GM10266 (cell line): Measurements from ENCODE around the gene IFNG-AS1.

Source experiments
- DNase-seq: peaks from one replicate; pipeline ENCODE4 v3.0.0; 2012; ENCODE audit errors: extremely low spot score
- CTCF ChIP-seq: IDR thresholded peaks from 2 replicates; pipeline ENCODE4 v1.5.1; 2012; ENCODE audit warnings: mild to moderate bottlenecking, low read depth; ENCODE audit not compliant: control insufficient read depth, insufficient read depth; ENCODE audit errors: missing control alignments

IFNG-AS1 gene

GRCh38 chr12:67989184-67989920 lies at the start of gene IFNG-AS1:
Gene IFNG-AS1, plus strand, starts transcription at chr12:67989447.
- TF ChIP-seq CTCF, result no peak
- DNase-seq, result no peak

DNA sequence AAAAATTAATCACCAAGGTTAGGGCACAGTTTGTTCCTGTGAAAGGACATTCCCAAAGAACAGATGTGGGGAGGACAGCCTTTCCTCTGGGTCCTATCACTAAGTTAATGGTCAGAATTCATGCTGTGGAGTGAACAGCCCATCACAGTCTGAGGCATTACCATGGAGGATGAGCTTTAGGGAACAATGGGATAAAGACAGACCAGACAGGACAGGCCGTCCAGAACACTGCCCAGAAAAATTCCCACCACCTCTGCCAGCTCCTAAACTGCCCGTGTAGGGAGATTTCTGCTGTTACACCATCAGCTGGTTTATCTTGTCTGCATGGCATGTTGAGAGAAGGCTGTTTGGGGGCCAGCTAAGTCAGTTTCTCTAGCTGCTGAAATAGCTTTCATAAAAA lies 49.6 kb upstream of the IFNG-AS1 start:
- DNase-seq, result no peak
- no peak for TF ChIP-seq CTCF

DNA sequence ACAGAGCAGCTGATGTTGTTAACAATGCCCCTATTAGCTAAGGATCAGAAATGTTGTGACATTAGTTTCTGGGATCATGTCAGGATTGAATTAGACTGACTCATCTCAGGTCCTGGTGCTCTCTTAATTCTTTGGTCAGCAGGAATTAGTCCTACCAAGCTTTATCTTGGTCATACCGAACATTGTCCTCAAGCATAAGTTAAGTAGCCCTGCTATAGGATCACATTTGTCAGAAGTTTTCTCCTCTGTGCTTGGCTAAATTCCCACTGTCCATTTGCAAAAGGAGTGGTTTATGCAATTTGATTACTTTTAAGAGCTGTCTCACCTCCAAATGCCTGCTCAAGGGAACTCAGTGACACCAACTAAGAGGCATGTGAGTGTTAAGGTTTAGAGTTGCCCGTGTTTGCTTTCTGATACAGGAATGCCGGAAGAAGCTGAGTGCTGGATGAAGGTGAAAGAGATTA lies 48.4 kb upstream of the IFNG-AS1 start:
- DNase-seq, result no peak

GRCh38 chr12:67942724-67943123 lies 46.5 kb upstream of the IFNG-AS1 start:
- no peak for TF ChIP-seq CTCF
- DNase-seq, result no peak

More for the DNA sequence above, 48.4 kb upstream of the IFNG-AS1 start:
- TF ChIP-seq CTCF, result no peak

GRCh38 chr12:67943141-67943892 lies 45.9 kb upstream of the IFNG-AS1 start:
- peak; percentile 49 for DNase-seq
- peak; percentile 75 for TF ChIP-seq CTCF

DNA sequence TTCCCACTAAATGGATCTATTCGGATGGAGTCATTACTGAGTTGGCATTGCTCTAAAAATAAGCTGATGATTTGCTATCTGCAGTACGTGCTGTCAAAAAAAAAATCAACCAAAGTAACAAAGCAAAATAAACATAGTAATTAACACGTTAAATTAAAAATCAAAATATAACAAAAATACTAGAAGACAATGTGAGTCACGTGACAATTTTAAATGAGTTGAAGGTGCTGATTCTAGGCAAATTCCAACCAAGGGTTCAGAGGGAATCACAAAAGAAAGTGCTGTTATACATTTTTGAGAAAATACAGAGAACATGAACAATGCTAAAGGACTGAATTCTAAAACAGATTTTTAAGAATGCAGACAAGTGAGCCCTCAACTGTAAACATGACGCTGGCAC lies 45.2 kb upstream of the IFNG-AS1 start:
- TF ChIP-seq CTCF, result no peak
- DNase-seq, result no peak

- TF ChIP-seq CTCF, result no peak
- no peak for DNase-seq
Observed at GRCh38 chr12:67952787-67953186, 36.5 kb upstream of the IFNG-AS1 start.
